CD1c-positive myeloid dendritic cell (primary cell): ENCODE measurements around the gene NAT8L.

ENCODE experiments used
- DNase-seq: peaks from one replicate; pipeline ENCODE4 v3.0.0-alpha.2; 2016; ENCODE audit errors: extremely low spot score

NAT8L gene

DNA sequence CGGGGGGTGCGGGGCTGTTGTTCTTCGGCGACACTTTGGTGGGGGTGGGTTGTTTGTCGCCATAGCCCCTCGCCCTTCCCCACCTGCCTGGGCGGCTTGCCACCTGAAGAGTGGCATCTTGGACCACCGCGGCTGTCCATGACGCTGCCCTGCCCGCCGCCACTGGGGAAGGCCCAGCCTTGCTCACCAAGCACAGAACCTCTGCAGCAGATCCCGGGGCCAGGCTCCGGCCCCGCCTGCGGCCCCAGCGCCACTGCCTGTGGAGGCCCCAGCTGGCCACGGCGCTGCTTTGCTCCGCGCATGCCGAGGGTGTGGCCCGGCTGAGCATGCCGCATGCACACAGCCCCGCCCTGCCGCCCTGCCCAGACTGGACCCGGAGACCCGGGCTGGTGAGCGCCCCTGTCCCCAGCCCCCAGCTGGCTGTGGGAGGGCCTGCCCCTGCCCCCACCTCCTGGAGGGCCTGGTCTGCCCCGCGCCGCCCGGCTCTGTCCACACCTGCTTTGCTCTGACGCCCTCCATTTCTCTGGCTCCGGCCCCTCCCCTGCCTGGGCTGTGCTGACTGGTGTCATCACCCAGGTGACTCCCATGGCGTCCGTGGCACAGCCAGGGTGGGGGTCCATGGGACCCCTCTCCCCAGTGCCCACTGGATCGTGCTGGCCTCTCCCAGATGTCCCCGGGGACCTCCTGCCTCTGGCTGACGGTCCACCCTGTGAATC is 5.3 kb downstream of the NAT8L start:
- DNase-seq, result no peak

DNA sequence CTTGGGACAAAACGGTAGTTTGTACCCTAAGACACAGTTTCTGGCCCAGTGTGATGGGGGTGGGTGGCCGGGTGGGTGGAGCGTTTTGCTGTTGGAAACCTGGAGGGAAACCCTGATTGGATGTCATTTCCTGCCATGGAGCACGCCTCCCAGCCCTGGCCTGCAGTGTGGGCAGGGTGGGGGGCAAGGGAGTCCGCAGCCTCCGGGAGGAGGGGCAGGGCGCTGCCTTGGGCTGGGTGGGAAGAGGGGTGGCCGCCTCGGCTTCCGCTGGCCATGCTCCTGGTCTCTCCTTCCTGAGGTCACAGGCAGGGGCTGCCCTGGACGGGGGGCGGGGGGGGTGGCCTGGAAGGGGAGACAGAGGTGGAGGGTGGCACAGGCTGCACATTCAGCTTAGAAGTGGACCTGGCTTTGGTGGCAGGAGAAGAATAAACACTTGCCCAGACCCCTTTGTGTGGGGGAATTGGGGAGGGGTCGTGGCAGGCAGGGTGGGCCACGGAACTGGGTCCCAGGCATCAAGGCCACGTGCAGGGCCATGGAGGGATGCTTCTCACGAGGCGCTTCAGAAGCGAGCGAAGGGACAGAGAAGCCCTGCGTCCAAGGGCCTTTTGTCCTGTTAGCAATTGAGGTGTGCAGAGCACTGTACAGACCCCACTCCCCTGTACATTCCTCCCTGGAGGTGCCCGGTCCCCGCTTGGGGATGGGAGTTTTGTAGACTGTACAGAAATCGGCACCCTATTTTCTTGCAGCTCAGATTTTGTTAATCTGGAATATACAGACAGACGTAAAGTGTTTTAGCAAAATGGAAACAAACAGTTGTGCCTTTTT is 6.2 kb downstream of the NAT8L start:
- no peak for DNase-seq

DNA sequence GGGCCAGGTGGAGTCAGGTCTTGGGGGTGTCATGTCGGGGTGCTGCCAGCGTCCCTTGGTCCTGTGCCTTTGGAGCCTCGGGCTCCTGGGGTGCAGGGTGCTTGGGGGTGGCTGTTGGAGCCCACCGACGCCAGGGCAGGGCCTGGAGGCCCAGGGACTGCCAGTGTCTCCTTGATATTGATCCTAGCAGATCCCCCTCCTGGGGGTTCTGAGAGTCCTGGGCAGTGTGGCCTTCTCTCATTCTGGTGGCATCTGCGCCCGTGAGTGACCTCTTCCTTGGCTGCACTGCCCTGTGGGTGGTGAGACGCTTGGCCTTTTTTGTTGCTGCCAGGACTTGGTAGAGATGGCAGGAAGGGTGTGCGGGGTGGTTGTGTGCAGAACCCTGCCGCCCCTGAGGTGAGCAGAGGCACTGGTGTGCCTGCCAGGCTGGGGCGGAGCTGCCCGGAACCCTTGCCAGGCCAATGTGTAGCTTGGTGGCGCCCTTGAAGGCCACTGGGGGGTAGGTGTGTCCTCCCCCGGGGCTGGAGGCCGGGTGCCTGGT is 7.0 kb downstream of the NAT8L start:
- DNase-seq, result no peak

DNA sequence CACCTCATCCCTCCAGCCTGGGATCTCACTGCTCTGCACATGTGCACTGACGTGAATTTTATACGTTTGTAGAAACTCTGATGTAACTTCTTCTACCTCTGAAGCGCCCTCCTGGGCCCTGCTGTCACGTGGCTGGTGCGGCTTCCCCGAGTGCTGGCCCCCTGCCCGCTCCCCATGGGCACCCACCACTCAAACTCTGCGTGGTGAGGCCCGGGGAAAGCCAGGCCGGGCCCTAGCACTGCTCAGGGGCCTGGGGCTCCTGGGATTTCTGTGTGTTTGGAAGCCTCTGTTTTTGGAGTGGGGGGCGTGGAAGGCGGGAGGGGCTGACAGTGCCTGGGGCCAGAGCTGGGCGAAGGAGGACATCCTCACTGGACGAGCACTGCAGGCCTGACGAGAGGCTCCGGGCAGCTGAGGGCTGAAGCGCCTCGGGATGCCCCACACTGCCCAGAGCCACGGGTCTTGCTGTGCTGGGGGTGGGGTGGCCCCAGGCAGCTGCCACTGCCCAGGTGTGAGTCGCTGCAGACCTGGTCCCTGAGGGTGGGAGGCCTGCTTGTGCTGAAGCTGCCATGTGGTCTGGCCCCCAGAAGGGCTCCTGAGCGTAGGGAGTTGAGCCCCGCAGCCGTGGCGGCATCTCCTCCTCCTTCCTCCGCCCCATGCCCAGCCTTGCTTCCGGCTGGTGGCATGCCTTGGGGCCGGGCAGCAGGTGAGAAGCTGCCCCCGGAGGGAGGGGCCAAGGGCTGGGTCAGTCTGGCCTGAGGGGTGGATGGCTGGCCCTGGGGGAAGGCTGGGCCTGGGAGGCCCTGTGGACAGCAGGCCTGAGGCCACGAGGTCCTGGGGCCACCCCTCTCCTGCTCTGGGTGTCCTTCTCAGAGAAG is 7.7 kb downstream of the NAT8L start:
- no peak for DNase-seq

DNA sequence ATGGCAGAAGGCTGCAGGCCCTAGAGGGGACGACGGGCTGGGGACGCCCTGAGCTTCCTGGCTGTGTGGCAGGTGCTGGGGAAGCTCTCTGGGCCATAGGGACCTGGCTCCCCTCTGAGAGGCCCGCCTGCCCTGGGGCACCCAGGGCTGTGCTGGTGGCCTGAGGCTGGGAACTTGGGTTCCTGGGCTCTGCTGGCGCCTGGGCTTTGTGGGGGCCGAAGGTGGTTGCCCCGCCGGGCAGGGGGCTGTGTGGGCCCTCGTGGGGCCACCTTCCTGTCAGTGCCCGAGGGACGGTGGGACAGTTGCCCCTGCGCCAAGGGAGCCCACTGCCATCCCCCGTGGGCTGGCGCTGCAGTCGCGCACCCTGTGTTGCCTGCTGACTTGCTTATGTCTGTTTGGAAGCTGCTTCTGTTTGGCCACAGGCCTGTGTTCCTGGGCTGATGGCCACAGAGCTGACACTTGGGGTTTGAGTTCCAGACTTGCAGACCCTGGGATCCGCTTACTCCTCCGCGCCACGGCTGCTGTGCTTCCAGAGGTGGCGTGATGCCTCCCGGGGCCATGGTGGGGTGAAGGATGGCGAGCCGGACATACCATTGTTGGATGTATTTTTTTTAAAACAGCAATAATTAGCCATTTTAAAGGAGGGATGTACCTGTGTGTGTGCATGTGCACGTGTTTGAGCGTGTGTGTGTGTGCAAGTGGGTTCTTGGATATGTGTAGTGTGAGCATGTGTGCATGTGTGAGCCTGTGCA is 8.5 kb downstream of the NAT8L start:
- no peak for DNase-seq

DNA sequence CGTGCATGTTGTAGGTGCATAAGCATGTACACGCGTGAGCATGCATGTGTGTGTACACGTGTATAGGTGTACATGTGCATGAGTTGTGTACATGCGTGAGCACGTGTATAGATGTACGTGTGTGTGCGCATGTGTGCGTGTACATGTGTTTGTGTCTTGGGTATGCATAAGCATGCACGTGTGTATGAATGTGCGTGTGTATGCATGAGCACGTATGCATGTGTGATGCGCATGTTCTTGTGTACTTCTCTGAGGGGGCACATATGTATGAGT is 9.0 kb downstream of the NAT8L start:
- DNase-seq, result no peak

DNA sequence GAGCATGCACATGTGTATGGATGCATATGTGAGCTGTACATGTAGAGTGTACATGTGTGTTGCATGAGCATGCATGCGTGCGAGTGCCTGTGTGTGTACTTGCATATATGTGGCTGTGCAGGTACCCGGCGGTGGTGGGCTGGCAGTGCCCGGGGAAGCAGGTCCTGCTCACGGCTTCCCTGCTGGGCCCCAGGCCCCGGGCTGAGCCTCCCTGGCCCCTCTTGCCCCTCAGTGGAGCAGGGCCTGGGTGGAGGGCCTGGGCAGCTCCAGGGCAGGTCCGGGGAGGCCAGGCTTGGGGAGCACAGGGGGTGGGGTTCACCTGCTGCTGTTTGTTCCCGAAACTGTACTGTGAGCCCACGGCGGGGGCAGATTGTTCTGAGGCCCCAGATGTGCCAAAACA is 9.4 kb downstream of the NAT8L start:
- DNase-seq, result no peak

DNA sequence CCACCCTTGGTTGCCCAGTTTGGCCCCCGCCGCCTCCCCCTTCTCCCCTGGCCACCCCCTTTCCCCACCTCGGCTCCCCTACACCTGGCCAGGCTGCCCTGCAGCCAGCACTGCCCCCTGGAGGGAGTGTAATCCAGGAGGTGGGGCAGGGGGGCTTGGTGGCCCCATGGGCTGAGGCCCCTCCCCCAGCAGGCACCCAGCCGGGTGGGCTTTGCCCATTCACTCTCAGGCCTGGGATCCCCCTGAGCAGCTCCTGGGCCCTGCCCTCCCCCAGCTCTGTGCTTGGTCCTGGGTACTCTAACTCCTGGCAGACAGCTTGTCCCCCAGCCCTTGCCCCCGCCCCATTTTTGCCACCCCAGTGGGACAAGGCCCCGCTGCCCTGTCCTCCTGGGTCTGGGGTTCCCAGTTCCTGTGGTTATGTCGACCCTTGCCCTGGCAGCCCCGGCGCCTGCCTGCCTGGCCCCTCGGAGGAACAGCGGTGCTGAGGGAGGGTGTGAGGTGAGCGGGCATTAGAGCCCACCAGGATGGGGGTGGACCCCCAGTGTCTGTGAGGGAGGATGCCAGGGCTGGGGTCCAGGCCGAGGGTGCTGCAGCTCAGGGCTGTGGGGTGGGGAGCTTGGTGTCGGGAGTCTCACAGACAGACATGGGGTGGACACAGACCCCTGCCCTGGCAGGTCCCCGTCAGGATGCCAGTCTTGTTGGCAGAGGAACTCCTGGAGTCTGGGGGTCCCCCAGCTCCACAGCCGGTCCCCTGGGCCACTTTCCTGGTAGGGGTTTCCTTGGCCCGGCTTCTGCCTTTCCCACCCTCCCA is 10.2 kb downstream of the NAT8L start:
- no peak for DNase-seq

DNA sequence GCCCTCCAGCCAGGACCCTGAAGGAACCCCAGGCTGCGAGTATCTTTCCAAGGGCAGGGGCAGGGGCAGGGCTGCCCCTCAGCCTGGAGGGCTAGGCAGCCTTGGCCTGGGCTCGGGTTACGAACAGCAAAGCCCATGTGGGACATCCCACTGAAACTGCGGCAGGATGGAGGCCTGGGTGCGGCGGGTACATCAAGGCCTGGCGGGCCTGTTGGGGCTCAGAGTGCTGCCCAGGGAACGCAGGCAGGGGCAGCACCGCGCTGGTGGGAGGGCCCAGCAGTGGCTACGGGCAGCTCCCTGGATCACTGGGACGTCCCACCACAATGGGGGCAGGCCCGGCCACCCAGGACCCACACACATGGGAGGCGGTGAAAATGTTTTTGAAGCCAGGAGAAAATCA is 10.9 kb downstream of the NAT8L start:
- DNase-seq, result no peak

DNA sequence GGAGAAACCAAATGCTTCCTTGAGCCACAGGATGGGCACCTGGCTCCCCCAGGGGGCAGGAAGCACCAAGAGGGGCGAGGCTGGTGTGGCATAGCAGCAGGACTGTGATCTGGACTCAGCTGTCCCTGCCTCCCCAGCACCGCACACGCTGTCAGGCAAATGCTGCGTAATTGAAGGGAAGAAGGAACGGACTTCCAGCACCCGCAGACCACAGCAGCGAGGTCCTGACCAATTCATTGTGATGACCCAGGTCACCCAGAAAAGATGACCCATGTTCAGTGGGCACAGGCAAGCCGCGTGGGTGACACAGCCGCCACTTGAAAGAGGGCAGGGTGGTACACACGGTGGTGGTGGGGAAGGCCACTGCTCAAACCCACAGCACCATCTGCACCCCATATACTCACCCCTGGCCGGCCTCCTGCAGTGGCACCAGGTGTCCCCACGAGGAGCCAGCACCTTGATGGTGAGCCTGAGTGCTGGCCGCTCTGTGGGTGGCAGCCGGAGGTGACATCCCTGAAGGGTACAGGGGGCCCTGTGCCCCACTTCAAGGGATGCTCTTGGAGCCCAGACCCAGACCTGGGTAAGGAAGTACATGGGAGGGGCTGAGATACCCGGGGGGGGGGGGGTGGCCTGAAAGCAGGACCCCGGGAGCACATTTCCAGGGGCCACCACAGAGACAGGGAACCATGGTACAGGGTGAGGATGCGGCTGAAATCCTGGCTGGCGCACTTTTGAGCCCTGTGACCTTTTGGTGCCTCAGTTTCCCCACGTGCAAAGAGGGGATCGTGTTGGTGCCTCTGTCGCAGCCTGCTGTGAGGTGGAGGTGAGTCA is 11.5 kb downstream of the NAT8L start:
- DNase-seq, result no peak

DNA sequence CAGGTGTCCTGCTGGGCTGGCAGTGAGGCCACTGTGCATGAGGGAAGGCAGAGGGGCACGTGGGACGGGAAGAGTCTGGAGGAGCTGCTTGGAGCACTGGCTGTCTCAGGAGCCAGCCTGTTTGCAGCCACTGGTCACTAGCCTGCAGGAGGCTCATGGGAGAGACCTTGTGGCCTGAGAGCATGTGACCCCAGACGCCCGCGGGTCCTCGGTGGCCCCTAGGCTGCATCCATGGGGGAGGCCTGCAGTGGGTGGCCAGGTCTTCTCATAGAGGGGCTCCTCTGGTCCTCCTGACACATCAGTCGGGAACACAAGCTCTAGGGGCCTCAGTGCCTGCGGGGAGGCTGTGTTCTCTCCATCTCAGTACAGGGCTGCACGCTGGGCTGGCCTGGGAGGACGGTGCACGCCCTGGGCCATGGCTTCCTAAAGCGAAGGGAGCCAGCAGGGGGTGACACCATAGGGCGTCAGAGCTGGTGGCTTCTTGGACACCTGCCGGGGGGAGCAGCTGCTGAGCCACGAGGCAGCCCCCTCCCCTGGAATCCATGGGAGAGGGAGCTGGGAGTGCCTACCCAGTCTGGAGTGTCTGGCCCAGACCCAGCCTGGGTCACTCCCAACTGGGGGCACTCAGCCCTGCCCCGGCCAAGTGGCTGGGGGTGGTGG is 12.3 kb downstream of the NAT8L start:
- DNase-seq, result no peak

DNA sequence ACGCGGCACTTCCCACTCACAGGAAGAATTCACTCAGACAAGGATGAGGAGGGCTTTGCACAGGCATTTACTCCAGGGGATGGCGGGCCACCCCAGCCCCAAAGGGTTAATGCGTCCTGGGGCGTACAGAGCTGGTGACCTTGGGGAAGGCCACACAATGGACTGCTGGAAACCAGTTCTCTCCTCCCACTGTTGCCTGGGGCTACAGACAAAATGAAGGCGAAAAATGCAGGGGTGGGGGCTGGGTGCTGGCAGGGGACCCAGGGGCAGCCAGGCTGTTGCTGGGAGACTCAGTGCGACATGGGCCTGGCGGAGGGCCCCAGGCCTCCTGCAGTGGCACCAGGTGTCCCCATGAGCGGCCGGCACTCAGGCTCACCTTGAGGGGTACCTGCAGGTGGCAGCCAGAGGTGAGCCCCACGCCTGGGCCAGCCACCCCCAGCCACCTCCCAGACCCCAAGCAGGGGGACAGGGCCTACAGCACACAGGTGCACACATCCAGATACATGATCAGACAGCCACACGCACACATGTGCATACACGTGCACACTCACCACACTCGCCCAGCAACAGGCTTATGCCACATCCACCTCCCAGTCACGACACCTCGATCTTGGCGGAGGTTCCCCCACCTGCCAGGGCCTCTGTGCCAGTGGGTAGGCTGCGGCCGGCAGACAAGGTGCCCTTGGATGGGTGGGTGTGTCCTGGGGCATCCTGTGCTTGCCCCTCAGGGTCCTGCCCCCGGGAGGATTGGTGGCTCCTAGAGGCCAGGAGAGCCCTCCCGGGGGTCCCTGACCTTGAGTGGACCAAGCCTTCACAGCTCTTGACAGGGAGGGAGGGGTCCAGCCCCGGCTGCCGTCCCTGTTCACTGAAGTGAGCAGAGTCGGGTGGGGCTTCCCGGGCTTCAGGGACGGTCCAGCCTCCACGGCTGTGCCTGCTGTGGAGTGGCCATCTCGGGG is 13.1 kb downstream of the NAT8L start:
- DNase-seq, result no peak

DNA sequence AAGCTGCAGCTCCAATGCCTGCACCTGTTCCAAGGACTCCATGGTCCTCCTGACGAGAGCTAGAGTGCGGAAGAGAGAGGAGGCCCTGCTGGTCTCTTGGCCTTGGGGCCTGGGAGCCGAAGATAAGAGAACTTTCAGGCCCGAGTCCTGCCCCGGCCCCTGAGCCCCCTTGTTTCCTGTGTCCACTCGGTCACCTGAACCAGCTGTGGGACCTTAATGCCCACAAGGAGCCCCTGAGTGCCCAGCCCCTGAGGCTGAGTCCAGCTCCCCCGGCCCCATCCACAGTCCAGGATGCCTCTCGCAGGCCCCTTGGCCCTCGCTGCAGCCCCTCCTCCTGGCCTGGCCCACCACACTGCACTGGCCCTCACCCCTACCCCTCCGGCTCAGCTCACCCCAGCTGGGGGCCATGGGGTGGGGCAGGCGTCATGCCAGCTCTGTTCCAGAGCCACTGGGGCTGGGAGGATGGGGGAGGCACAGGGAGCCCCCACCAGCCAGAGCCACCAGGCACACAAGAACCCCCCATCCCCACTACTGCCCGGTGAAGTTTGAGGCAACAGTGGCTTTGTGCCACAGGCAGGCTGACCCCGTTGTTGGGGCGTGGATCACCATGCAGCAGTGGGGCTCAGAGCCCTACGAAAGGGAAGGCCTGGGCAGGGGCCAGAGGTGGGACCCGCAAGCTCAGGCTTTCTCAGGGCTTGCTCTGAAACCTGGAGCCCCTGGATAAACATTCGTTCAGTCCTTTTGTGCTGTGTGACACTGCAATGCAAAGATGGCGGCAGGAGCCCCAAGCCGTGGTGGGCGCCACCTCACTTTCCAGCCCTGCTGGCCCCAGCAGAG is 14.1 kb downstream of the NAT8L start:
- DNase-seq, result no peak

DNA sequence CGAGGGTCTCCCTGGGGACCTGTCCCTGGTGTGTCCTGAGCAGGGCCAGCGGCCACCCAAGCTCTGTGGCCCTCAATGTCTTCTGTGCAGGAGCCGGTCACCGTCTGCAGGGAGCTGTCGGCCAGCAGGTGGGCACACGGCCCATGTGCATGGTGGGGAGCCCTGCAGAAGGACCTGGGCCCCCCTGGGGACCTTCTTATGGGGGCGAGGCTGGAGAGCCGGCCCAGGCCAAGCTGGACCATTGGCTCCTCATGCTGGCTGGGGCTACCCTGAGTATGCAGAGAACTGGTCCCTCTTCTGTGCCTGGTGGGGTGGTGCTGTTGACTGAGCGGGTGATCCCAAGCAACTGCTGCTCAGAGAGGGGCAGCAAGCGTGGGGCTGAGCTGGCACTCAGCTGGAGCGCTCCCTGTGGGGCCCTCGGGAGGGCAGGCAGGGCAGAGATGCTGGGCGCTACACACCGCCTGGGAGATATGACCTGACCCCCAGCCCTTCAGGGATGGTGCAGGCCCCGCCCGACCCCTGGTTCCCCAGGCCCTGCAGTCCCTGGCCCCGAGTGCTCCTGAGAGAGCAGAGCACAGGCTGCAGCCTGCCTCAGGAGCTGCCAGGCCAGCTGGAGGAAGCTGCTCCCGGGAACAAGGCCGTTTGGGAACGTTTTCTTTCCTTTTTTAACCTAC is 14.8 kb downstream of the NAT8L start:
- DNase-seq, result no peak

DNA sequence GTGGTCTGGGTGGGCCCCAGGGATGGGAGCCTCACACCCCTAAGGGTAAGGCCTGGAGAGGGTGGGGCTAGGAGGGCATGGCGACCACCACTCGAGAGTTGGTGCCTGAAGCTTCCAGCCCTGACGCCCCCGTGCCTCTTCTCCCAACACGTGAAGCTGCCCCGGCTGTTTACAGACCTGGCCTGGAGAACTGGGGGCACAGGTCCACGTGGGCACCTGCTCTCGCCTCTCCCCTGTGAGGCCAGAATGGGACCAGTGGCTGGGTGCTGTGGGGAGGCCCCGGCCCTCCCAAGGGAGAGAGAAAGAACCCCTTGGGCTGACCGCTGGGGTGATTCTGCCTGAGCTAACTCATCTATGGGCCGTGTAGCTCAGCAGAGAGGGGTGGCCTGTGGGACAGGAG is 15.5 kb downstream of the NAT8L start:
- no peak for DNase-seq

DNA sequence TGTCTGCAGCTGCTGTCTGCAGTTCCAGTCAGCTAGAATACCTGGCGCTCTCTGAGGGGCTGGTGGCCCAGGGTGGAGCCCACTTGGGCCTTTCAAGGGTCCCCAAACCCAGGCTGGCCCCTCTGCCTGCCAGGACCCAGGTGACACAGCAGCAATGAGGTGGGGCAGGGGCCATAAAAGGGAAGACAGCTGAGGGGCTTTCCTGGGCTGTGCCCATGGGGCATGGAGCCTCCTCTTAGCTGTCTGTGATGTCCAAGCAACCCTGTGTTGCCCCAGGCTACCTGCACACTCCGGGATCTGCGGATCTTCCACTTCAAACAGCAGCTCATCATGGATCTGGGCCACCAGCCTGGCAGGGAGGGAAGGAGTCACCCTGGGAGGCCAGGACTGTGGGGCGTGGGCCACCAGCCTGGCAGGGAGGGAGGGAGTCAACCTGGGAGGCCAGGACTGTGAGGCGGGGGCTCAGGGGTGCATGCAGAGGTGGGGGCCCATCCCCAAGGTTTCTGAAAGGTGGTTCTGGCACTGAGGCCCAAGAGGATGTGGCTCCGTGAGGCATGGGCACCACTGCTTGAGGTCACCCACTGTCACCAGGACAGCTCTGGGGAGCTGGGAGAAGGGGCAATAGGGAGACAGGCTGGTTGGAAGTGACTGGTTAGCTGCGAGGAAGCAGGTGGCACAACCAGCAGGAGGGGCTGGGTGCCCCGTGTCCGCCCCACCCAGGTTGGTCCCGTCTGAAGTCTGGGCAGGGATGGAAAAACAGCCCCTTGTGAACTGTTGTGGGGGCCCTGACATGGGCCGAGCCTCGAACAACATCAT is 16.3 kb downstream of the NAT8L start:
- DNase-seq, result no peak
